ENCODE measurements around the gene TRIO.

TRIO gene

GRCh38 chr5:14147210-14147609, 4.1 kb downstream of the TRIO start:
- DNase-seq (ENCODE audit: low read depth in 2 of 2) = no peak

- no peak for DNase-seq (ENCODE audit: low read depth in 2 of 2)
Measured at GRCh38 chr5:14148483-14148882, 5.3 kb downstream of the TRIO start.

GRCh38 chr5:14148890-14149671, 5.9 kb downstream of the TRIO start:
- no peak for DNase-seq (ENCODE audit: low read depth in 2 of 2)

- DNase-seq (ENCODE audit: low read depth in 2 of 2) = no peak
Measured at GRCh38 chr5:14149672-14150274, 6.6 kb downstream of the TRIO start.

- no peak for DNase-seq (ENCODE audit: low read depth in 2 of 2)
Measured at GRCh38 chr5:14151416-14151815, 8.3 kb downstream of the TRIO start.

GRCh38 chr5:14153071-14153864, 10.1 kb downstream of the TRIO start:
- DNase-seq (ENCODE audit: low read depth in 2 of 2) = no peak

GRCh38 chr5:14153932-14154731, 11.0 kb downstream of the TRIO start:
- no peak for DNase-seq (ENCODE audit: low read depth in 2 of 2)

GRCh38 chr5:14155075-14155474, 11.9 kb downstream of the TRIO start:
- DNase-seq (ENCODE audit: low read depth in 2 of 2) = no peak

GRCh38 chr5:14155739-14156138, 12.6 kb downstream of the TRIO start:
- no peak for DNase-seq (ENCODE audit: low read depth in 2 of 2)

GRCh38 chr5:14156290-14156649, 13.1 kb downstream of the TRIO start:
- DNase-seq (ENCODE audit: low read depth in 2 of 2) = no peak

- no peak for DNase-seq (ENCODE audit: low read depth in 2 of 2)
Measured at GRCh38 chr5:14156650-14157492, 13.7 kb downstream of the TRIO start.

GRCh38 chr5:14157493-14157782, 14.3 kb downstream of the TRIO start:
- no peak for DNase-seq (ENCODE audit: low read depth in 2 of 2)

GRCh38 chr5:14158890-14159666, 15.9 kb downstream of the TRIO start:
- no peak for DNase-seq (ENCODE audit: low read depth in 2 of 2)

GRCh38 chr5:14161825-14162556, 18.8 kb downstream of the TRIO start:
- DNase-seq (ENCODE audit: low read depth in 2 of 2) = no peak

GRCh38 chr5:14164164-14165163, 21.3 kb downstream of the TRIO start:
- DNase-seq (ENCODE audit: low read depth in 2 of 2) = no peak

- DNase-seq (ENCODE audit: low read depth in 2 of 2) = no peak
Measured at GRCh38 chr5:14165375-14166106, 22.4 kb downstream of the TRIO start.

- no peak for DNase-seq (ENCODE audit: low read depth in 2 of 2)
Measured at GRCh38 chr5:14166437-14166836, 23.3 kb downstream of the TRIO start.
